Measurements from ENCODE around the gene FDX2.

The FDX2 gene

DNA sequence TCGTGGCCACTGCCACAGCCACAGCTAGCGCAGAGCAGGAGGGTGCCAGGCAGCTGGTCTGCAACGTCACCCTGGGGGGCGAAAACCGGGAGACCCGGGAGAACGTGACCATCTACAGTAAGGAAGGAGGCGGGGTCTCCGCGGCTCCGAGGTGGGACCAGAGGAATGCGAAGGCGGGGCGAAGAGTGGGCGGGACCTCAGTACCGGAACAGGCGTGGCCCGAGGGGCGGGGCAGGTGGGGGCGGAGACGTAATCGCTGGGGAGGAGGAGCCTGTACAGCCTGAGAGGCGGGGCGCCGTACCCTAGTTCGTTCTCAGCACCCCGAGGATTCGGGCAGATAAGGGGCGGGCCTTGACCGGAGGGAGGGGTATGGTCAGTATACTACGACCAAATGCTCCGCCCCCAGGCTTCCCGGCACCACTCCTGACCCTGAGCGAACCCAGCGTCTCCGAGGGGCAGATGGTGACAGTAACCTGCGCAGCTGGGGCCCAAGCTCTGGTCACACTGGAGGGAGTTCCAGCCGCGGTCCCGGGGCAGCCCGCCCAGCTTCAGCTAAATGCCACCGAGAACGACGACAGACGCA lies 23.5 kb downstream of the FDX2 start:
- H3K36me3 ChIP-seq (ENCODE audit: insufficient read depth, low read length): no peaks in the 10 kb centered on the region
- peaks cover 3% of the 10 kb centered on the region for H3K4me1 ChIP-seq (ENCODE audit: insufficient read depth, low read length)
- no peak for TF ChIP-seq EZH2 (IDR thresholded peaks at IDR 0.05; ENCODE audit: borderline replicate concordance, low read depth, low read length, severe bottlenecking)
- TF ChIP-seq CTCF (IDR thresholded peaks at IDR 0.05; ENCODE audit: borderline replicate concordance, extremely low read depth, low read length, poor library complexity, severe bottlenecking): no peak
- no peak overlapping the region for H3K4me2 ChIP-seq (ENCODE audit: insufficient read depth, low read length)
- no peaks in the 10 kb centered on the region for H4K20me1 ChIP-seq (ENCODE audit: insufficient read depth, low read length)
- DNase-seq (no peak), ATAC-seq (ENCODE audit: insufficient read depth, low read depth) (no peak)
- no peak overlapping the region for H3K27ac ChIP-seq (ENCODE audit: low read length)
- H3K79me2 ChIP-seq (ENCODE audit: insufficient read depth, low read length): no peaks in the 10 kb centered on the region
- no peaks in the 10 kb centered on the region for H3K27me3 ChIP-seq (ENCODE audit: insufficient read depth, low read length, poor library complexity)
- no peak overlapping the region for H2AFZ ChIP-seq (ENCODE audit: low read depth, low read length)
- no peaks in the 10 kb centered on the region for H3K9me3 ChIP-seq (ENCODE audit: insufficient read depth, low read length, severe bottlenecking)
- H3K4me3 ChIP-seq (ENCODE audit: low read depth in 1 of 2, low read length in 2 of 2): no peak overlapping the region
- no peak overlapping the region for H3K9ac ChIP-seq (ENCODE audit: low read depth, low read length)

DNA sequence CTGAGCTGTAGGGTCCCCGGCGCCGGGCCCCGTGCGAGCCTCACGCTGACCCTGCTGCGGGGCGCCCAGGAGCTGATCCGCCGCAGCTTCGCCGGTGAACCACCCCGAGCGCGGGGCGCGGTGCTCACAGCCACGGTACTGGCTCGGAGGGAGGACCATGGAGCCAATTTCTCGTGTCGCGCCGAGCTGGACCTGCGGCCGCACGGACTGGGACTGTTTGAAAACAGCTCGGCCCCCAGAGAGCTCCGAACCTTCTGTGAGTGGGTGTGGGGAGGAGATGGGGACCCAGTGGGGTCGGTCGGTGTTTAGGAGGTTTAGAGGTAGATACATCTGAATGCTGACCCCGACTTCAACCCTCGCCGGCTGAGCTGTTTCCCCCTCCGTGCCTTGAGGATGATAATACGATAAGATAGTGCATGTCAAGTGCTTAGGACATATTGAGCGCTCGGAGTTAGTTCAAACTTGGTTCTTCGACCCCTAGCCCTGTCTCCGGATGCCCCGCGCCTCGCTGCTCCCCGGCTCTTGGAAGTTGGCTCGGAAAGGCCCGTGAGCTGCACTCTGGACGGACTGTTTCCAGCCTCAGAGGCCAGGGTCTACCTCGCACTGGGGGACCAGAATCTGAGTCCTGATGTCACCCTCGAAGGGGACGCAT lies 24.1 kb downstream of the FDX2 start:
- ATAC-seq (ENCODE audit: insufficient read depth, low read depth) (no peak), DNase-seq (no peak)
- no peaks in the 10 kb centered on the region for H3K36me3 ChIP-seq (ENCODE audit: insufficient read depth, low read length)
- H3K4me2 ChIP-seq (ENCODE audit: insufficient read depth, low read length): no peak overlapping the region
- no peaks in the 10 kb centered on the region for H3K79me2 ChIP-seq (ENCODE audit: insufficient read depth, low read length)
- no peak overlapping the region for H3K9ac ChIP-seq (ENCODE audit: low read depth, low read length)
- H2AFZ ChIP-seq (ENCODE audit: low read depth, low read length): no peak overlapping the region
- H3K9me3 ChIP-seq (ENCODE audit: insufficient read depth, low read length, severe bottlenecking): no peaks in the 10 kb centered on the region
- H3K27ac ChIP-seq (ENCODE audit: low read length): no peak overlapping the region
- no peak for TF ChIP-seq EZH2 (IDR thresholded peaks at IDR 0.05; ENCODE audit: borderline replicate concordance, low read depth, low read length, severe bottlenecking)
- H4K20me1 ChIP-seq (ENCODE audit: insufficient read depth, low read length): no peaks in the 10 kb centered on the region
- H3K4me1 ChIP-seq (ENCODE audit: insufficient read depth, low read length): peaks cover 10% of the 10 kb centered on the region
- H3K27me3 ChIP-seq (ENCODE audit: insufficient read depth, low read length, poor library complexity): no peaks in the 10 kb centered on the region
- no peak overlapping the region for H3K4me3 ChIP-seq (ENCODE audit: low read depth in 1 of 2, low read length in 2 of 2)

DNA sequence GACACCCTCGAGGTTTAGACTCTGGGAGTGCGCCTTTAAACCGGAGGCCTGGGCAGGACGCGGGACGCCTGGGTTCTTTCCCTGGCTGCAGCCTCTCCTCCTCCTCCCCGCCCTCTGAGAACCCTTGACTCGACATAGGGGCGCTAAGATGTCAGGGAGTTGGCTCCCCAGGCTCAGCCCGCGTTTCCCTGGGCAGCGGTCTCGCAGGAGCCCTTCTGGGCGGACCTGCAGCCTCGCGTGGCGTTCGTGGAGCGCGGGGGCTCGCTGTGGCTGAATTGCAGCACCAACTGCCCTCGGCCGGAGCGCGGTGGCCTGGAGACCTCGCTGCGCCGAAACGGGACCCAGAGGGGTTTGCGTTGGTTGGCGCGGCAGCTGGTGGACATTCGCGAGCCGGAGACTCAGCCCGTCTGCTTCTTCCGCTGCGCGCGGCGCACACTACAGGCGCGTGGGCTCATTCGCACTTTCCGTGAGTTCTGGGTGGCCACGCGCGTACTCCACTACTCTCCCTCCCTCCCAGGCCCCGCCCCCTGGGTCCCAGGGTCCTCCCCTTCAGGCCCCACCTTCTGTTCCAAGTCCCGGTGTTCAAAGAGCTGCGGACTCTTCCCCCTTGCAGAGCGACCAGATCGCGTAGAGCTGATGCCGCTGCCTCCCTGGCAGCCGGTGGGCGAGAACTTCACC lies 24.8 kb downstream of the FDX2 start:
- no peaks in the 10 kb centered on the region for H3K27me3 ChIP-seq (ENCODE audit: insufficient read depth, low read length, poor library complexity)
- no peak overlapping the region for H3K27ac ChIP-seq (ENCODE audit: low read length)
- TF ChIP-seq CTCF (IDR thresholded peaks at IDR 0.05; ENCODE audit: borderline replicate concordance, extremely low read depth, low read length, poor library complexity, severe bottlenecking) (no peak), EZH2 (IDR thresholded peaks at IDR 0.05; ENCODE audit: borderline replicate concordance, low read depth, low read length, severe bottlenecking) (no peak)
- no peaks in the 10 kb centered on the region for H4K20me1 ChIP-seq (ENCODE audit: insufficient read depth, low read length)
- DNase-seq: no peak
- ATAC-seq (ENCODE audit: insufficient read depth, low read depth): no peak
- no peak overlapping the region for H3K4me3 ChIP-seq (ENCODE audit: low read depth in 1 of 2, low read length in 2 of 2)
- H3K36me3 ChIP-seq (ENCODE audit: insufficient read depth, low read length): no peaks in the 10 kb centered on the region
- H3K4me1 ChIP-seq (ENCODE audit: insufficient read depth, low read length): peaks cover 16% of the 10 kb centered on the region
- H3K9ac ChIP-seq (ENCODE audit: low read depth, low read length): no peak overlapping the region
- H2AFZ ChIP-seq (ENCODE audit: low read depth, low read length): no peak overlapping the region
- H3K4me2 ChIP-seq (ENCODE audit: insufficient read depth, low read length): no peak overlapping the region
- H3K9me3 ChIP-seq (ENCODE audit: insufficient read depth, low read length, severe bottlenecking): no peaks in the 10 kb centered on the region
- no peaks in the 10 kb centered on the region for H3K79me2 ChIP-seq (ENCODE audit: insufficient read depth, low read length)

DNA sequence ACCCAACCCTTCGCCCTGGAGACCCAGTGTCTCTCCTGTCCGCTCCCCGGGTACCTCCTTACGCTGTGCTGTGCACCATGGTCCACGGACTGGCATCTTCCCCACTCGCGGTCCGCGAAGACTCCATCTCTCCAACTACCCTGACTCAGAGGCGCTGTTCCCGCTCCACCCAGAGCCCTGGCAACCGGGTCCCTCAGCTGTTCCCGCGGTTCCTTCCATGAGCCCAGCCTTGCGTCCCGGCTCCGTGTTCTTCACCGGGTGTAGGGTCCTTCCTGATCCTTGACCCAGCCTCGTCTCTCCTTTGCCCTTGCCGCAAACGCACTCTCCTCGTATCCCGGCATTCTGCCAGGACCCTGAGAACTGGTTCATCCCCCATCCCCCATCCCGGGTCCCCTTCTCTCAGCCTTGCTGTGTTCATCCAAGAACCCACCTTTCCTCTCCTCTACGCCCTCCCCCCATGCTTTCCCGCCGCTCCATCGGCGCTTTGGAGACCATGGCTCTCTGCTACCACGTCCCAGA lies 25.4 kb downstream of the FDX2 start:
- H3K4me3 ChIP-seq (ENCODE audit: low read depth in 1 of 2, low read length in 2 of 2): no peak overlapping the region
- H3K9ac ChIP-seq (ENCODE audit: low read depth, low read length): no peak overlapping the region
- TF ChIP-seq EZH2 (IDR thresholded peaks at IDR 0.05; ENCODE audit: borderline replicate concordance, low read depth, low read length, severe bottlenecking) (no peak), CTCF (IDR thresholded peaks at IDR 0.05; ENCODE audit: borderline replicate concordance, extremely low read depth, low read length, poor library complexity, severe bottlenecking) (no peak)
- H3K36me3 ChIP-seq (ENCODE audit: insufficient read depth, low read length): peaks cover 1% of the 10 kb centered on the region; the same call in 1 of the 2 replicates
- H3K27ac ChIP-seq (ENCODE audit: low read length): no peak overlapping the region
- H4K20me1 ChIP-seq (ENCODE audit: insufficient read depth, low read length): no peaks in the 10 kb centered on the region
- peaks cover 22% of the 10 kb centered on the region for H3K4me1 ChIP-seq (ENCODE audit: insufficient read depth, low read length)
- H3K27me3 ChIP-seq (ENCODE audit: insufficient read depth, low read length, poor library complexity): no peaks in the 10 kb centered on the region
- no peak overlapping the region for H3K4me2 ChIP-seq (ENCODE audit: insufficient read depth, low read length)
- no peak overlapping the region for H2AFZ ChIP-seq (ENCODE audit: low read depth, low read length)
- H3K9me3 ChIP-seq (ENCODE audit: insufficient read depth, low read length, severe bottlenecking): no peaks in the 10 kb centered on the region
- ATAC-seq (ENCODE audit: insufficient read depth, low read depth): no peak
- no peak for DNase-seq
- H3K79me2 ChIP-seq (ENCODE audit: insufficient read depth, low read length): no peaks in the 10 kb centered on the region

Measured in DND-41 (cell line).